ENCODE data around the gene MIPOL1. TPM values are rescaled to one million over a fixed set of nuclear protein-coding genes. Genes with fewer than 3 reads are reported as not detected.
"Not testable (repeated sequence)": the region's sequence is repeated elsewhere in the genome, so short reads cannot be mapped to it uniquely, and the experiment has no call there.

Gene MIPOL1
- total RNA-seq, 1 donor from 2014 or later = 2.8 TPM

DNA sequence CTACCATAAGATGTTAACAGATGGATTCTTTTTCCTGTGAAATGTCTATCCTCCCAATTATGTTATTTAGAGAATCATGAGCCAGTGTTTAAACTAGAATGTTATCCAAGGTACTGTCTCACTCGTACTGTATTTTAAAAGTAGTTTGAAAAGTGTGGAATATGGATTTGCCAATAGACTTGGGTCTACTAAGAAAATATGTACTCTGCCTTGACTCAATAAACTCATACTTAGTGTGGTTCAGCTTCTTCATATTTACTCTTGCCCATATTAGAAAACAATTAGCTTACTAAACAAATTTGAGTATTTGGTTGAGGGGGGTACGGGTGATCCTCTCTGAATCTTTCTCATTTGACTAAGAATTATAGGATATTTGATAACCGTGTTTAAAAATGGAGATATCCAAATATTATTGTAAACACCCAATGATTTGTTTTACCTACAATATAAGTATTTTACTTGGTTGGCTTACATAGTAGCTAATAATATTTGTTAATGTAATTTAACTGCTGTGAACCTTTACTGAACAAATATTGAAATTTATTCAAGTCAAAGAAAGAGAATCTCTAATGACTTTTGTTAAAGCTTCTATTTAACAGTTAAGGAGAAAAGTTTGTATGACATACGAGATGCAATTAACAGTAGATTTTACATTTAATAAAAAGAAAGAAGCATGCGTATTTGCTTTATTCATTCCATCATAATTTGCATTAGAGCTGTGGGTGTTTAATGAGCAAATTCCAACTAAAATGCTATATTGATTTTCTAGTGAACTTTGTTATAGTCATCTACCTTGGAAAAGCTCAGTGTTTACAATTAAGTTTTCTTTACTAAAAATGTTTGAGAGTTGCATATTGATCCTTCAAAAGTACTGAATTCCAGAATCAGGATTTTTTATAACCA lies 81.2 kb downstream of the MIPOL1 start:
- ATAC-seq = peak; percentile 64
- DNase-seq (ENCODE audit: low spot score) = no peak

- DNase-seq (ENCODE audit: low spot score) (no peak), ATAC-seq (no peak)
These were observed 82.1 kb downstream of the MIPOL1 start for GRCh38 chr14:37279818-37280217.

GRCh38 chr14:37284760-37285159 lies 87.0 kb downstream of the MIPOL1 start:
- DNase-seq (ENCODE audit: low spot score) (no peak), ATAC-seq (no peak)

- ATAC-seq (no peak), DNase-seq (ENCODE audit: low spot score) (no peak)
These were observed 87.5 kb downstream of the MIPOL1 start for GRCh38 chr14:37285220-37285619.

GRCh38 chr14:37289688-37290087 lies 92.0 kb downstream of the MIPOL1 start:
- peak; percentile 97 for ATAC-seq

DNA sequence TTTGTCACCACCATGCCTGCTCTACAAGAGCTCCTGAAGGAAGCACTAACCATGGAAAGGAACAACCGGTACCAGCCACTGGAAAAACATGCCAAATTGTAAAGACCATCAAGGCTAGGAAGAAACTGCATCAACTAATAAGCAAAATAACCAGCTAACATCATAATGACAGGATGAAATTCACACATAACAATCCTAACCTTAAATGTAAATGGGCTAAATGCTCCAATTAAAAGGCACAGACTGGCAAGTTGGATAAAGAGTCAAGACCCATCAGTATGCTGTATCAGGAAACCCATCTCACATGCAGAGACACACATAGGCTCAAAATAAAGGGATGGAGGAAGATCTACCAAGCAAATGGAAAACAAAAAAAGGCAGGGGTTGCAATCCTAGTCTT lies 97.5 kb downstream of the MIPOL1 start:
- not testable (repeated sequence) for ATAC-seq; DNase-seq (ENCODE audit: low spot score)

More at GRCh38 chr14:37289688-37290087, 92.0 kb downstream of the MIPOL1 start:
- peak; percentile 58 for DNase-seq (ENCODE audit: low spot score)

- ATAC-seq (no peak), DNase-seq (ENCODE audit: low spot score) (no peak)
These were observed 113.5 kb downstream of the MIPOL1 start for GRCh38 chr14:37311252-37311651.

DNA sequence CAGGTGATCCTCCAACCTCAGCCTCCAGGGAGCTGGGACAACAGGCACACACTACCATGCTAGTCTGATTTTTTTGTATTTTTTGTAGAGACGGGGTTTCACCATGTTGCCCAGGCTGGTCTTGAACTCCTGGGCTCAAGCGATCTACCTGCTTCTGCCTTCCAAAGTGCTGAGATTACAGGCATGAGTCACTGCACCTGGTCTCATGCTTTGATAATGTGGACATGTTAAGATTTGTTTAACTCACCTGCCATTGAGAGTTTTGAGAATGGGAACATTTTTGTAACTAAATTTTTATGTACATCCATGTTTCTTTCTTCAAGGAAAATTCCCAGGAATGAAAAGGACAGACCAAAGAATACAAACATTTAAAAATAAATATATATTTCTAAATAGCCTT lies 121.2 kb downstream of the MIPOL1 start:
- DNase-seq (ENCODE audit: low spot score) = no peak
- no peak for ATAC-seq

- DNase-seq (ENCODE audit: low spot score) (no peak), ATAC-seq (no peak)
These were observed 122.4 kb downstream of the MIPOL1 start for GRCh38 chr14:37320106-37320505.

DNA sequence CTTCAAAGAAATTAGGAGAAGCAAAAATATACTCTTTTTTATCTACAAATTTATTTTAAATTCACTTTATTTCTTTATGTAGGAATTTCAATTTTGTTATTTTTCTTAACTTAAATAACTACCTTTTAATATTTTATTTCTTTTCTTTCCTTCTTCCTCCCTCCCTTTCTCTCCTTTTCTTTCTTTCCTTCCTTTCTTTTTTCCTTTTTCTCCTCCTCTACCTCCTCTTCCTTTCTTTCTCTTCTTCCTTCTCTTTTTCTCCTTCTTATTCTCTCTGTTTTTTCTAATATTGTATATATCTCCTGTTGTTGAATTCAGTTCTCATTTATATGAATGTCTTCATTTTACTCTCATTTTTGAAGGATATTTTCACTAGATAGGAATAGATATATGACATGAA lies 127.6 kb downstream of the MIPOL1 start:
- DNase-seq (ENCODE audit: low spot score) = no peak
- no peak for ATAC-seq

GRCh38 chr14:37326434-37326833 lies 128.7 kb downstream of the MIPOL1 start:
- no peak for DNase-seq (ENCODE audit: low spot score)
- ATAC-seq = peak; percentile 64

GRCh38 chr14:37327933-37328332 lies 130.2 kb downstream of the MIPOL1 start:
- not testable (repeated sequence) for DNase-seq (ENCODE audit: low spot score); ATAC-seq

DNA sequence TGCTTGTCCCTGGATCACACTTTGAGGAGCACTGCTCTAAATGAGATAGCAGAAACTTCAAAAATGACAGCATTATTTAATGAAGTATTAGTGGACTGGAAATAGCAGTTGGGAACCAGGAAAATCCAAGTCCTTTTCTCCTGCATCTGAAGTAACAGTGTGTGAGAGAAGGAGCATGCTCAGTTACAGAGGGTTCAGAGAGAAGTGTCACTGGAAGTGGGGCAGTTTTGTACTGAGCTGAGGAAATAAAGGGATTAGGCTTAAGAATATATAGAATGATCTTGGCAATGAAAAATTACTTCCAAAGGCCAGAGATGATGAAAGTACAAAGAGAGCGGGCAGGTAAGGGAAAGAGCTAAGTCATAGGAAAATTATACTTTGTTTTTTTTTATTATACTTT lies 130.9 kb downstream of the MIPOL1 start:
- no peak for DNase-seq (ENCODE audit: low spot score)
- ATAC-seq = peak; percentile 56

DNA sequence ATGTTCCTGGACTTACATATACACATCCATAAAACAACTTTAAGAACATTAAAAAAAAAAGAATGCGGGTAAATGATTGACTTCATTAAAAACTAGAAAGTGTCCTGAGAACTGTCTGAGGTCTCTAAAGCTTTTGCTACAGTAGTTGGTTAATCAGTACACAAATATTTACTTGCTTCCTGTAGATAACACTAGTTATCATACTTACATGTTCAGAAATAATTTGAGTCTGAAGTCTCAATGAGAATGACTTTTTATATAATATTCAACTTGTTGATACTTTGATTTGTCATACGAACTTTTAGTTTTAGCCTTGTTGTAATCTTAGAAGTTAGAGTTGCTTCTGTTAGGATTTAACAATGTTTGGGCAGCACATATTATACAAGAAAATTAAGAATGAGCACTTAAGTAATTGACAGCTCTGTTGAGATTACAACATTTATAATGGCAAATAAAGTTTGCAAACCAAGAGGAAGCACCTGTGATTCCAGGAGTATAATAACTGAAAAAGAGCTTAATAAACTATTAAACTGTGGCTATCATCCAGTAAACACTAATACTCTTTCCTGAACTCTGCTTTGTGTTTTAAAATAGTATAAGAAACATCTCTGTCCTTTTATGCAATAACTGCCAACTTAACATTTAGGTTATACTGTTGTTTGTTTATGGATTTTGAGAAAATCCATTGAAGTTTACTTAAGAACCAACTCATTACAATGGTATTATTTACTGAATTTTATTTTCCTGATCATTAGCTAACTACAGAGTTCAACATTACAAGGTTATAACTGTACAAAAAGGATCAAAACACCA lies 131.7 kb downstream of the MIPOL1 start:
- DNase-seq (ENCODE audit: low spot score) (no peak), ATAC-seq (peak; percentile 87)

DNA sequence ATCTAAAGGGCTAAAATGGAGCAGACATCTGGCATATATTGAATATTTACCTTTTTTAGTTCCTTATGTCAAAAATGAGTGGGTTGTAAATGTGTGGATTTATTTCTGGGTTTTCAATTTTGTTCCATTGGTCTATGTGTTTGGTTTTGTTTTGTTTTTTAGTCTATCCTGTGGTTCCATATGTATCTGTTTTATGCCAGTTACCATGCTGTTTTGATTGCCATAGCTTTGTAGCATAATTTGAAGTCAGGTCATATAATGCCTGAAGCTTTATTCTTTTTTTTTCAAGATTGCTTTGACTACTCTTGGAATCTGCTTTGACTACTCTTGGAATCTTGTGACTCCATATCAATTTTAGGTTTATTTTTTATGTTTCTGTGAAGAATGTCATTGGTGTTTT lies 133.2 kb downstream of the MIPOL1 start:
- no peak for DNase-seq (ENCODE audit: low spot score)
- ATAC-seq = no peak

GRCh38 chr14:37340353-37340752 lies 142.6 kb downstream of the MIPOL1 start:
- DNase-seq (ENCODE audit: low spot score) (no peak), ATAC-seq (peak; percentile 49)

GRCh38 chr14:37343307-37344094 lies 145.8 kb downstream of the MIPOL1 start:
- ATAC-seq (peak; percentile 53), DNase-seq (ENCODE audit: low spot score) (no peak)

DNA sequence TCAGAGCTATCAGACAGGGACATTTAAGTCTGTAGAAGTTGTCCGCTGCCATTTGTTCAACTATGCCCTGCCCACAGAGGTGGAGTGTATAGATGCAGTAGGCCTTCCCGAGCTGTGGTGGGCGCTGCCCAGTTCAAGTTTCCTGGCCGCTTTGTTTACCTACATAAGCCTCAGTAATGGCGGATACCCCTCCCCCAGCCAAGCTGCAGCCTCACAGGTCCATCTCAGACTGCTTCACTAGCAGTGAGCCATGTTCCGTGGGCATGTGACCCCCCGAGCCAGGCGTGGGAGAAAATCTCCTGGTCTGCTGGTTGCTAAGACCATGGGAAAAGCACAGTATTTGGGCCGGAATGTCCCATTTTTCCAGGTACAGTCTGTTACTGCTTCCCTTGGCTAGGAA lies 165.9 kb downstream of the MIPOL1 start:
- DNase-seq (ENCODE audit: low spot score) (no peak), ATAC-seq (no peak)

DNA sequence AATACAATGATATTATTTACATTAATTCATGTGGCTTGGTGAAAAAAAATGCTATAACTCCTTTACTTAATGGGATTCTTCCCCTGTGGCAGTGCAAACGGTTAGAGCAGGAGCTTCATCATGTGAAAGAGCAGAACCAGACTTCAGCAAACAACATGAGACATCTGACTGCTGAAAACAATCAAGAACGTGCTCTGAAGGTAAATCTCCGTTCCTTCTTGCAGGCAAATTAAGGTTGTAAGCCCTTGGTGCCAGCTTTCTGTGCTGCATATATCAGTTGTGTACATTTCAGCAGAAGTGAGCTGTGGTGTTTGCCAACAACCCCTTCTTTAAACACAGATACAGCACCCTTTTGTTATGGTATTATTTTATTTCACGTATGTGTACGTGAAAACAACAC lies 171.7 kb downstream of the MIPOL1 start:
- ATAC-seq (no peak), DNase-seq (ENCODE audit: low spot score) (no peak)

GRCh38 chr14:37375566-37375965 lies 177.8 kb downstream of the MIPOL1 start:
- no peak for ATAC-seq
- DNase-seq (ENCODE audit: low spot score) = no peak

Data from left lobe of liver (tissue), 2 donors.